CD8-positive, alpha-beta memory T cell (primary cell): ENCODE data around the gene ASAP2. TPM values are rescaled to one million over a fixed set of nuclear protein-coding genes. Genes with fewer than 3 reads are reported as not detected.

Experiments used
- CTCF ChIA-PET: fragments of 350-600 bp; sonication (Branson Sonifier 250); formaldehyde crosslinking; loops from one replicate; lab custom pipeline; 2021; ENCODE audit warnings: antibody characterized with exemption; lab: Charles Lee
- POLR2A ChIA-PET: fragments of 350-600 bp; sonication (Branson Sonifier 250); formaldehyde crosslinking; loops from one replicate; lab custom pipeline; 2021; ENCODE audit warnings: antibody characterized with exemption; lab: Charles Lee
- DNase-seq, 5 donors: peaks; one replicate each; pipeline versions ENCODE4 v3.0.0 to v3.0.0-alpha.2; 2020 to 2022; ENCODE audit warnings: mixed read lengths in 1 of 5
- H3K27ac ChIP-seq: one replicate; pipeline ENCODE4 v1.7.0; 2013; ENCODE audit warnings: low read depth, mild to moderate bottlenecking, low read length, moderate library complexity
- H3K27me3 ChIP-seq: 2 replicates; pipeline ENCODE4 v1.7.0; 2013; ENCODE audit warnings: low read length, mild to moderate bottlenecking; ENCODE audit not compliant: insufficient read depth, poor library complexity, severe bottlenecking
- H3K36me3 ChIP-seq: 2 replicates; pipeline ENCODE4 v1.7.0; 2013; ENCODE audit warnings: mild to moderate bottlenecking, low read length, moderate library complexity; ENCODE audit not compliant: insufficient read depth
- H3K4me1 ChIP-seq: 2 replicates; pipeline ENCODE4 v1.7.0; 2013; ENCODE audit warnings: mild to moderate bottlenecking, low read length, moderate library complexity; ENCODE audit not compliant: insufficient read depth
- H3K4me3 ChIP-seq: 2 replicates; pipeline ENCODE4 v1.7.0; 2013; ENCODE audit warnings: mild to moderate bottlenecking, low read length
- H3K9me3 ChIP-seq: 2 replicates; pipeline ENCODE4 v1.7.0; 2013; ENCODE audit warnings: mild to moderate bottlenecking, low read length
- H3K27ac Mint-ChIP-seq, 8 donors: one replicate each; pipeline ENCODE4 v1.8.0; 2020 to 2021; ENCODE audit warnings: mixed read lengths in 8 of 8, mild to moderate bottlenecking in 6 of 8, inconsistent platforms in 3 of 8, moderate library complexity in 3 of 8
- H3K27me3 Mint-ChIP-seq, 2 donors: one replicate each; pipeline ENCODE4 v1.8.0; 2020 to 2021; ENCODE audit warnings: mixed read lengths in 2 of 2, mild to moderate bottlenecking in 1 of 2, moderate library complexity in 1 of 2
- H3K36me3 Mint-ChIP-seq, 3 donors: one replicate each; pipeline ENCODE4 v1.8.0; 2020 to 2021; ENCODE audit warnings: mixed read lengths in 3 of 3, inconsistent platforms in 1 of 3, mild to moderate bottlenecking in 1 of 3
- H3K4me1 Mint-ChIP-seq, 3 donors: one replicate each; pipeline ENCODE4 v1.8.0; 2020 to 2021; ENCODE audit warnings: mixed read lengths in 3 of 3, inconsistent platforms in 1 of 3, mild to moderate bottlenecking in 1 of 3
- H3K4me3 Mint-ChIP-seq, 7 donors: one replicate each; pipeline ENCODE4 v1.8.0; 2020 to 2021; ENCODE audit warnings: mixed read lengths in 7 of 7, mild to moderate bottlenecking in 6 of 7, moderate library complexity in 4 of 7, inconsistent platforms in 2 of 7
- H3K9me3 Mint-ChIP-seq, 5 donors: one replicate each; pipeline ENCODE4 v1.8.0; 2020 to 2022; ENCODE audit warnings: mixed read lengths in 5 of 5, mild to moderate bottlenecking in 3 of 5, moderate library complexity in 2 of 5, inconsistent platforms in 1 of 5
- polyA plus RNA-seq: library from polyadenylated mRNA; unstranded; fragments of 300-500 nt; fragmentation: Illumina TruSeq; gene quantifications from one replicate; pipeline ENCODE4 v1.2.3, GENCODE V29; 2021
- total RNA-seq, 2 experiments: library from RNA; stranded (reverse); gene quantifications; one replicate each; pipeline ENCODE4 v1.2.3, GENCODE V29; 2021

ASAP2 gene
- total and polyA plus RNA-seq, 3 experiments from 2014 or later: 0.15 to 0.38 TPM; not detected in 1

DNA sequence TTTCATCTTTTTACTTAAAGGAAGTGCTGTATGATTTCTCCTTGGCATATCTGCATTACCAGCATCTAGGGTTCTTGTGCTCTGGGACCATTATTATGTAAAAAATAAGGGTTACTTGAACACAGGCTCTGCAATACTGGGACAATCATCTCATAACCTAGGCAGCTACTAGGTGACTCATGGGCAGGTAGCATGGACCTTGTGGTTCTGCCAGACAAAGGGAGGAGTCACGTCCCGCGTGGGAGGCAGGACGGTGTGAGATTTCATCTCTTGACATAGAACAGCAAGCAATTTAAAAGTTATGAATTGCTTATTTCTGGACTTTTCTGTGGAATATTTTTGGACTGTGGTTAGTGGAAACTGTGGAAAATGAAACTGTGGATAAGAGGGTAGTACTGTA is 34.1 kb downstream of the ASAP2 start:
- Histone ChIP-seq H3K27me3 (peaks cover 3% of the 10 kb centered on the region), H3K9me3 (no peaks in the 10 kb centered on the region), H3K27ac (no peak overlapping the region), H3K4me3 (no peak overlapping the region), H3K4me1 (no peaks in the 10 kb centered on the region), H3K36me3 (no peaks in the 10 kb centered on the region)
- Mint-ChIP-seq H3K4me1 (no peaks in the 10 kb centered on the region), H3K36me3 (no peaks in the 10 kb centered on the region), H3K27me3 (peaks cover 4 to 8% of the 10 kb centered on the region in 2 donors), H3K9me3 (no peaks in the 10 kb centered on the region), H3K27ac (no peak overlapping the region), H3K4me3 (no peak overlapping the region)
- POLR2A ChIA-PET: no interaction called here
- no peak for DNase-seq
- CTCF ChIA-PET: no interaction called here

DNA sequence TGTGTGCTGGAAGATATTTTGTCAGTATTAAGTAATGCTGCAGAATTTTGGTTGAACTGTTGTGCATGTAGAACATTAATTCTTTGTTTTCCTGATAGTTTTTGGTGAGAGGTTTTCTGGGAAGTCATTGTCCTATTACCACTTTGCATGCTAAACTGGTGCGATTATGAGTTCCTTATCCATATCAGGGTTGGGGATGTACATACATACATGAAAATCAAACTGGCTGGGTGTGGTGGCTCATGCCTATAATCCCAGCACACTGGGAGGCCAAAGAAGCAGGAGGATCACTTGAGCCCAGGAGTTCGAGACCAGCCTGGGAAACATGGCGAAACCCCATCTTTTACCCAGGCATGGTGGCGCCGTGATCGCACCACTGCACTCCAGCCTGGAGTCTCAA is 34.6 kb downstream of the ASAP2 start:
- H3K4me1 Mint-ChIP-seq: no peaks in the 10 kb centered on the region
- H3K4me3 Mint-ChIP-seq: no peak overlapping the region
- CTCF ChIA-PET: no interaction called here

DNA sequence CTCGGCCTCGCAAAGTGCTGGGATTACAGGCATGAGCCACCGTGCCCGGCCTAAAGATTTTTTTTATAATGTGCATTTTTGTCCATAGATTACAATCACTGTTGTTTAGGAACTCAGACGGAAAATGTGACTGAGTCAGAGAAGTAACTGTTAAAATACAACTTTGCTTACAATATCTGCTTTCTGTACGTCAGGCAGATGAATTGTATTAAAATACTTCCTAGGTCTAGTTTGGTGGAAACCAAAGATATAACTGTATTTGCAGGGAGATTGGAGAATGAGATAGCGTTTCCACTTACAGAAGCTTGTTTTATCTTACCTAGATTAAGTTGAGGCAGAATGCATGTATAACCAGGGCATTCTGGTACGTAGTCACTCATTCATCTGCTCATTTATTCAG is 36.7 kb downstream of the ASAP2 start:
- CTCF ChIA-PET: no interaction called here
- Mint-ChIP-seq H3K9me3 (no peaks in the 10 kb centered on the region), H3K27me3 (peaks cover 0 to 9% of the 10 kb centered on the region in 2 donors), H3K36me3 (no peaks in the 10 kb centered on the region), H3K27ac (no peak overlapping the region), H3K4me3 (no peak overlapping the region), H3K4me1 (no peaks in the 10 kb centered on the region)
- Histone ChIP-seq H3K4me3 (no peak overlapping the region), H3K27ac (no peak overlapping the region), H3K36me3 (no peaks in the 10 kb centered on the region), H3K4me1 (no peaks in the 10 kb centered on the region), H3K9me3 (no peaks in the 10 kb centered on the region), H3K27me3 (peaks cover 3% of the 10 kb centered on the region)
- DNase-seq: no peak
- POLR2A ChIA-PET: no interaction called here

More for the DNA sequence above, 34.6 kb downstream of the ASAP2 start:
- no peak for DNase-seq
- Mint-ChIP-seq H3K9me3 (no peaks in the 10 kb centered on the region), H3K27me3 (peaks cover 4 to 8% of the 10 kb centered on the region in 2 donors), H3K36me3 (no peaks in the 10 kb centered on the region), H3K27ac (no peak overlapping the region)
- POLR2A ChIA-PET: no interaction called here
- H3K27me3 ChIP-seq: peaks cover 3% of the 10 kb centered on the region
- H3K9me3 ChIP-seq: no peaks in the 10 kb centered on the region
- no peak overlapping the region for H3K27ac ChIP-seq
- no peaks in the 10 kb centered on the region for H3K36me3 ChIP-seq
- H3K4me1 ChIP-seq: no peaks in the 10 kb centered on the region
- H3K4me3 ChIP-seq: no peak overlapping the region

DNA sequence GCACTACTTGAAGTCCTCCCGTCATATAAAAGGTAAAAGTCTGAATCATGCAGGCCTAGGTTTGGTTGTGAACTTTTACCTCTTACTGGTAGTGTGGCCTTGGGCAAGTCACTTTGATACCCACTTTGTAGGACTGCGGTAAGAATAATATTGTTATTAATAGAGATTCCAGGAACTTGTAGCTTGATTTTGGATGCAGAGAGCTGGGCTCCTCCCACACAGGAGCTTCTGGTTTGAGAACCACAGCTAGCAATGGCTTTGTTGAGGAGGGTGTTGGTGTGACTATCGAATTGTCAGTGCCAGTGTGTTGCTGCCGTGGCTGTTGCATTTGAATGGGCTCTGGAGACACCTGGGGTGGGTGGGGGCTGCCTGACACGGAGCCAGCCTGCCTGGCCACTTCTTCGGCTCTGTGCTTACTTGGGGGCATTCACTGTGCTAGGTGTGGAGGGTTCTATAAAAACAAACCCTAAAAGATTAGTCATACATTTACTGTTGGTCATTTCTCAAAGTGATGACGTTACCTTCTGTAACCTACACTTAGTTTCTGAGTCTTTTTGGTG is 38.5 kb downstream of the ASAP2 start:
- CTCF ChIA-PET: no interaction called here

DNA sequence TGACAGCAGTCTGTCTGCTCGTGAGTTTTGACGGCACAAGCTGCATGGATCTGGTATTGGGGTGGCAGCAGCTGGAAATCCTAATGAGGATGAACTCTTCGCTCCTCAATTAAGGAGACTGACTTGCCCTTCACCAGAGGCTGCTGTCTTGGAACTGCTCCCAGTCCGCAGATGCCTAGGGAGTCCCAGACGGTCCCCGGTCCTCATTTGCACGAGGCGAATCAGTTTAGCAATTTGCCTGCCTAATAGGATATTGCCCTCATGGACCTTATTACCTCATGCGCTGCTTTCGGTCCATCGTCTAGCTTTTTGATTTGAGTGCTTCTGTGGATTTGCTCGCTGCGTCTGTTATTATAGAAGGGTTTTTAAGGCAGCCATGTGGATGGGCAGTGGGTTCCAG is 40.6 kb downstream of the ASAP2 start:
- no peaks in the 10 kb centered on the region for H3K36me3 ChIP-seq
- no peak for DNase-seq

More for the DNA sequence above, 38.5 kb downstream of the ASAP2 start:
- POLR2A ChIA-PET: no interaction called here
- Mint-ChIP-seq H3K4me3 (no peak overlapping the region), H3K27ac (peak overlapping the region in 1 of 8 donors; percentile 61), H3K27me3 (peaks cover 0 to 16% of the 10 kb centered on the region in 2 donors), H3K36me3 (no peaks in the 10 kb centered on the region), H3K4me1 (no peaks in the 10 kb centered on the region), H3K9me3 (no peaks in the 10 kb centered on the region)
- no peaks in the 10 kb centered on the region for H3K9me3 ChIP-seq
- H3K27ac ChIP-seq: no peak overlapping the region
- peaks cover 3% of the 10 kb centered on the region for H3K27me3 ChIP-seq
- DNase-seq: no peak
- no peak overlapping the region for H3K4me3 ChIP-seq
- H3K4me1 ChIP-seq: no peaks in the 10 kb centered on the region
- no peaks in the 10 kb centered on the region for H3K36me3 ChIP-seq

DNA sequence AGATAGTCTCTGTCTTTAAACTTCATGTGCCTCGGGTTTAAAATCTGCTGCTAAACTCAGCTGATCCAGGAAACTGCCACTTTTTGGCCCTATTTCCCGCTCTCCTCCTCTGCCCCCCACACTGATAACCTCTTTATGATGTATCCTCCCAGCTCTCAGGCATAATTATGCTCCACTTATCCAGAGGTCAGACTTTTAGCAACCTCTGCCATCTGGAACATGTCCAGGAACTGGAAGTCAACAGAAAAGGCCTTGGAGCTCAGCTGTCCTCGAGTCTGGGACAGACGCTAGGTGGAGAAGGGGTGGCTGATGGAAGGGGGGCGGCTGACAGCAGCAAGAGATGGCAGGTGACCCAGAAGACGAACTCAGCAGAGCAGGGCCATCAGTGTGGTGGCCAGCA is 41.2 kb downstream of the ASAP2 start:
- H3K27ac ChIP-seq: no peak overlapping the region
- no peak for DNase-seq
- no peak overlapping the region for H3K4me3 ChIP-seq
- H3K36me3 ChIP-seq: no peaks in the 10 kb centered on the region
- Mint-ChIP-seq H3K27me3 (peaks cover 2 to 24% of the 10 kb centered on the region in 2 donors), H3K27ac (no peak overlapping the region), H3K4me3 (no peak overlapping the region), H3K9me3 (no peaks in the 10 kb centered on the region), H3K4me1 (no peaks in the 10 kb centered on the region), H3K36me3 (no peaks in the 10 kb centered on the region)
- H3K9me3 ChIP-seq: no peaks in the 10 kb centered on the region
- ChIA-PET CTCF (interaction anchor here (1.5 kb wide), 1 partner anchor 14 kb away, joined by 3 read pairs; no protein-coding TSS in a partner anchor), POLR2A (no interaction called here)
- H3K4me1 ChIP-seq: no peaks in the 10 kb centered on the region
- H3K27me3 ChIP-seq: peaks cover 3% of the 10 kb centered on the region

More for the DNA sequence above, 40.6 kb downstream of the ASAP2 start:
- no peaks in the 10 kb centered on the region for H3K4me1 Mint-ChIP-seq
- H3K4me3 ChIP-seq: no peak overlapping the region
- no peaks in the 10 kb centered on the region for H3K9me3 ChIP-seq
- peaks cover 3% of the 10 kb centered on the region for H3K27me3 ChIP-seq
- no peak overlapping the region for H3K4me3 Mint-ChIP-seq
- ChIA-PET POLR2A (no interaction called here), CTCF (interaction anchor here (1.5 kb wide), 1 partner anchor 14 kb away, joined by 3 read pairs; no protein-coding TSS in a partner anchor)
- peaks cover 2 to 24% of the 10 kb centered on the region in 2 donors for H3K27me3 Mint-ChIP-seq
- no peak overlapping the region for H3K27ac Mint-ChIP-seq
- no peak overlapping the region for H3K27ac ChIP-seq
- no peaks in the 10 kb centered on the region for H3K4me1 ChIP-seq
- no peaks in the 10 kb centered on the region for H3K9me3 Mint-ChIP-seq
- H3K36me3 Mint-ChIP-seq: no peaks in the 10 kb centered on the region

DNA sequence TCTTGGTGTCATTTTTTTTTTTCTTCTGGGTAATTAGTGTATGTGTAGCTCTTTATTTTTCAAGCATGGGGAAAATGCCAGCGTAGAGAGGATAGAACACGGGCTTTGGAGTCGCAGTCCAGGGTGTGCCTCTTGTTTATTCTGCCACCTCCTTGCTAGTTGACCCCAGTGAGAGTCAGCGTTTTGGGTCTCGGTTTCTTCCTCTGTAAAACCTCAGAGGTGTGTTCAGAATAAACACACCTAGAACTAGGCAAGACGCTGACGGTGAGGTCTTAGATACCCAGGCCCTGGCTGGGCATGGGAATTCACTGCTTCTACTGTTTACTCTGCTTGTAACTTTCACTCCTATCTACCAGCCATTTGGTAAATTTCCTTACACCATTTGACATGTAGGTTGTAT is 41.8 kb downstream of the ASAP2 start:
- H3K27me3 Mint-ChIP-seq: peaks cover 2 to 24% of the 10 kb centered on the region in 2 donors
- no peak overlapping the region for H3K27ac Mint-ChIP-seq
- H3K4me1 Mint-ChIP-seq: no peaks in the 10 kb centered on the region
- Histone ChIP-seq H3K4me3 (no peak overlapping the region), H3K27ac (no peak overlapping the region), H3K4me1 (no peaks in the 10 kb centered on the region), H3K9me3 (no peaks in the 10 kb centered on the region), H3K27me3 (peaks cover 3% of the 10 kb centered on the region), H3K36me3 (no peaks in the 10 kb centered on the region)
- no peaks in the 10 kb centered on the region for H3K36me3 Mint-ChIP-seq
- ChIA-PET CTCF (interaction anchor here (1.5 kb wide), 1 partner anchor 15 kb away, joined by 3 read pairs; no protein-coding TSS in a partner anchor), POLR2A (no interaction called here)
- H3K4me3 Mint-ChIP-seq: no peak overlapping the region
- DNase-seq: no peak
- H3K9me3 Mint-ChIP-seq: no peaks in the 10 kb centered on the region

DNA sequence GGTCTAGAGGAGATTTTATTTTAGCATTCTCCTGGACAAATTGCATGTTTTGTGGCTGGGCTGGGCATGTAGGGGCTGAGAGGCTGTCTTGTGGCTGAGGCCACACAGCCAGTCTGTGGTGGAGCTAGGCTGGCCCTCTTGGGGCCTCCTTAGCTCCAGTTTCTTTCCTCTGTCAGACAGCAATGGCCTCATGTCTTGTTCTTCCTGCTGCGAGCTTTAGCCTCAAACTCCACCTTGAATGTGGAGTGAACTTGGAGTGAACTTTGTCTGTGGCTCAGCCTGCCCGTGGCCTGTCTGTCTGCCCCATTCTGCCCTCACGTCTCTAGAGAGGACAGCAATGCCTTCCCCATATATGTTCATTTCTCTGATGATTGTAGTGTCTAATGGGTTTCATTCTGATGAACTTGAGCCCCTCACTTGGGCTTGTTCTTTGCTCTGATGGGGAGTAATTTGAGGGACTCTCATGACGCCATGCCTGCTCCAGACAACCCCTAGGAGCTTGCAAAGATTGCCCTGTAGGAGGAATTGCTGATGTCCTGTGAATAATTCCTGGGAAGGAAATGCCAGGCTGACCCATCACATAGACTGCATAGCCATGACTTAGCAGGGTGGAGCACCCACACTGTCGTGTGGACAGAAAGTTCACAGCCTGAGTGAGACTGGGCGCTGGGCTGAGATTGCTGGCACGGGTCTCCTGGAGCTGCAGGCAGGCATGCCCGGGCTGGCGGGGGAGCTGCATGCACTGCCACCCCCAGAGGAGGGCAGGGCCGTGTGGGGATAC is 42.6 kb downstream of the ASAP2 start:
- H3K9me3 ChIP-seq: no peaks in the 10 kb centered on the region
- no peak for DNase-seq
- Mint-ChIP-seq H3K36me3 (no peaks in the 10 kb centered on the region), H3K4me3 (no peak overlapping the region), H3K27me3 (peaks cover 2 to 24% of the 10 kb centered on the region in 2 donors), H3K4me1 (no peaks in the 10 kb centered on the region), H3K9me3 (no peaks in the 10 kb centered on the region), H3K27ac (no peak overlapping the region)
- no peak overlapping the region for H3K27ac ChIP-seq
- no peaks in the 10 kb centered on the region for H3K4me1 ChIP-seq
- CTCF ChIA-PET: no interaction called here
- H3K4me3 ChIP-seq: no peak overlapping the region
- H3K27me3 ChIP-seq: no peaks in the 10 kb centered on the region
- H3K36me3 ChIP-seq: no peaks in the 10 kb centered on the region
- POLR2A ChIA-PET: no interaction called here
